ENCODE results near the gene NXNL1. TPM values are rescaled to one million over a fixed set of nuclear protein-coding genes. Genes with fewer than 3 reads are reported as not detected.

The NXNL1 gene
- total and polyA plus RNA-seq, 2 of the 13 experiments (the other 11 are each of a cell fraction or from before 2014, with no cell fraction given), result not detected

GRCh38 chr19:17419621-17420474 lies 40.9 kb downstream of the NXNL1 start, which contains the start of gene MVB12A (continued):
- TF ChIP-seq HNF1B (CRISPR knock-in tag; IDR thresholded peaks at IDR 0.05), result peak; percentile 95
- TF ChIP-seq GTF3A (CRISPR knock-in tag; conservative IDR thresholded peaks at IDR 0.05), result no peak; the same call in 1 of the 2 replicates
- TF ChIP-seq ZNF292 (CRISPR knock-in tag; IDR thresholded peaks at IDR 0.05; ENCODE audit: borderline replicate concordance, low read depth), result 0 out of 2 replicates have a peak, but pooled peaks have one; percentile 50
- peak; percentile 90 for TF ChIP-seq ARNTL (CRISPR knock-in tag; IDR thresholded peaks at IDR 0.05)
- TF ChIP-seq ZNF547 (CRISPR knock-in tag; IDR thresholded peaks at IDR 0.05), result no peak
- TF ChIP-seq HNRNPLL (IDR thresholded peaks at IDR 0.05; ENCODE audit: low read depth, low read length, poor library complexity, severe bottlenecking), result peak; percentile 80
- TF ChIP-seq BCL6 (CRISPR knock-in tag; IDR thresholded peaks at IDR 0.05), result no peak
- TF ChIP-seq ZNF670 (CRISPR knock-in tag; IDR thresholded peaks at IDR 0.05; ENCODE audit: borderline replicate concordance), result peak; percentile 77
- TF ChIP-seq, protein P1, sequence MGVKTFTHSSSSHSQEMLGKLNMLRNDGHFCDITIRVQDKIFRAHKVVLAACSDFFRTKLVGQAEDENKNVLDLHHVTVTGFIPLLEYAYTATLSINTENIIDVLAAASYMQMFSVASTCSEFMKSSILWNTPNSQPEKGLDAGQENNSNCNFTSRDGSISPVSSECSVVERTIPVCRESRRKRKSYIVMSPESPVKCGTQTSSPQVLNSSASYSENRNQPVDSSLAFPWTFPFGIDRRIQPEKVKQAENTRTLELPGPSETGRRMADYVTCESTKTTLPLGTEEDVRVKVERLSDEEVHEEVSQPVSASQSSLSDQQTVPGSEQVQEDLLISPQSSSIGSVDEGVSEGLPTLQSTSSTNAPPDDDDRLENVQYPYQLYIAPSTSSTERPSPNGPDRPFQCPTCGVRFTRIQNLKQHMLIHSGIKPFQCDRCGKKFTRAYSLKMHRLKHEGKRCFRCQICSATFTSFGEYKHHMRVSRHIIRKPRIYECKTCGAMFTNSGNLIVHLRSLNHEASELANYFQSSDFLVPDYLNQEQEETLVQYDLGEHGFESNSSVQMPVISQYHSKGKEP (CRISPR knock-in tag; IDR thresholded peaks at IDR 0.05), result no peak
- peak; percentile 56 for TF ChIP-seq UBTF (CRISPR knock-in tag; IDR thresholded peaks at IDR 0.05)
- TF ChIP-seq ZFP37 (CRISPR knock-in tag; IDR thresholded peaks at IDR 0.05; ENCODE audit: borderline replicate concordance), result 0 out of 2 replicates have a peak, but pooled peaks have one; percentile 55
- TF ChIP-seq ZMYM4 (CRISPR knock-in tag; IDR thresholded peaks at IDR 0.05), result peak; percentile 77
- no peak for TF ChIP-seq NPAS2 (CRISPR knock-in tag; IDR thresholded peaks at IDR 0.05; ENCODE audit: borderline replicate concordance)
- TF ChIP-seq, protein P2, sequence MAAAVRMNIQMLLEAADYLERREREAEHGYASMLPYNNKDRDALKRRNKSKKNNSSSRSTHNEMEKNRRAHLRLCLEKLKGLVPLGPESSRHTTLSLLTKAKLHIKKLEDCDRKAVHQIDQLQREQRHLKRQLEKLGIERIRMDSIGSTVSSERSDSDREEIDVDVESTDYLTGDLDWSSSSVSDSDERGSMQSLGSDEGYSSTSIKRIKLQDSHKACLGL (CRISPR knock-in tag; IDR thresholded peaks at IDR 0.05), result no peak; the same call in 1 of the 2 replicates
- TF ChIP-seq KAT8 (CRISPR knock-in tag; IDR thresholded peaks at IDR 0.05), result peak; percentile 95
- no peak for TF ChIP-seq NFE2L2 (IDR thresholded peaks at IDR 0.05; ENCODE audit: low read length)
- TF ChIP-seq DRAP1 (CRISPR knock-in tag; IDR thresholded peaks at IDR 0.05), result peak; percentile 37; the same call in 1 of the 2 replicates
- no peak for TF ChIP-seq ZNF263 (CRISPR knock-in tag; IDR thresholded peaks at IDR 0.05)
- TF ChIP-seq CEBPB (IDR thresholded peaks at IDR 0.05; ENCODE audit: borderline replicate concordance, low read depth, low read length), result no peak
- 0 out of 2 replicates have a peak, but pooled peaks have one; percentile 18 for TF ChIP-seq MIER2 (CRISPR knock-in tag; IDR thresholded peaks at IDR 0.05)
- no peak for TF ChIP-seq ZNF569 (CRISPR knock-in tag; IDR thresholded peaks at IDR 0.05; ENCODE audit: borderline replicate concordance)

All from HepG2 (cell line).